HG03139 (cell line): ENCODE measurements around the gene ROPN1.
"Not testable (repeated sequence)": the region's sequence is repeated elsewhere in the genome, so short reads cannot be mapped to it uniquely, and the experiment has no call there.

Experiments used
- ATAC-seq: cut with Tn5 transposase; IDR thresholded peaks from one replicate; pipeline ENCODE4 v1.9.1; 2021; ENCODE audit not compliant: unreplicated experiment

The ROPN1 gene

GRCh38 chr3:123991730-123992588 lies at the start of gene ROPN1:
ROPN1 (minus strand) TSS chr3:123992124; CDS start chr3:123980481, 11,643 bp downstream.
- not testable (repeated sequence) for ATAC-seq

GRCh38 chr3:124041553-124041952 lies 49.6 kb upstream of the ROPN1 start:
- ATAC-seq = no peak

GRCh38 chr3:124037326-124037725 lies 45.4 kb upstream of the ROPN1 start:
- ATAC-seq = no peak

- not testable (repeated sequence) for ATAC-seq
These were observed 44.3 kb upstream of the ROPN1 start for GRCh38 chr3:124036214-124036613.

GRCh38 chr3:124035463-124036121 lies 43.7 kb upstream of the ROPN1 start:
- ATAC-seq = no peak

- no peak for ATAC-seq
These were observed 42.9 kb upstream of the ROPN1 start for GRCh38 chr3:124034844-124035152.

- ATAC-seq = no peak
These were observed 42.3 kb upstream of the ROPN1 start for GRCh38 chr3:124034016-124034843.

- no peak for ATAC-seq
These were observed 41.6 kb upstream of the ROPN1 start, which contains the start of gene KALRN for GRCh38 chr3:124033360-124034015. KALRN (plus strand) TSS chr3:124033369.

GRCh38 chr3:124032881-124033359 lies 41.0 kb upstream of the ROPN1 start:
- ATAC-seq = peak; percentile 90

GRCh38 chr3:124032311-124032880 lies 40.5 kb upstream of the ROPN1 start:
- no peak for ATAC-seq

- ATAC-seq = no peak
These were observed 34.6 kb upstream of the ROPN1 start for GRCh38 chr3:124026516-124026915.

GRCh38 chr3:124023531-124023930 lies 31.6 kb upstream of the ROPN1 start:
- not testable (repeated sequence) for ATAC-seq

- ATAC-seq = no peak
These were observed 27.4 kb upstream of the ROPN1 start for GRCh38 chr3:124019291-124019690.

GRCh38 chr3:124017502-124017901 lies 25.6 kb upstream of the ROPN1 start:
- ATAC-seq = not testable (repeated sequence)

- ATAC-seq = not testable (repeated sequence)
These were observed 24.6 kb upstream of the ROPN1 start for GRCh38 chr3:124016483-124016882.

- ATAC-seq = no peak
These were observed 22.5 kb upstream of the ROPN1 start for GRCh38 chr3:124014366-124014942.

GRCh38 chr3:124008321-124008720 lies 16.4 kb upstream of the ROPN1 start:
- not testable (repeated sequence) for ATAC-seq

GRCh38 chr3:124007186-124007585 lies 15.3 kb upstream of the ROPN1 start:
- ATAC-seq = no peak

- not testable (repeated sequence) for ATAC-seq
These were observed 10.6 kb upstream of the ROPN1 start for GRCh38 chr3:124002405-124003079.
